ENCODE data around the gene ALDH1L1. TPM values are rescaled to one million over a fixed set of nuclear protein-coding genes. Genes with fewer than 3 reads are reported as not detected.

ALDH1L1 gene
- total and polyA plus RNA-seq, 2 of the 8 experiments (the other 6 are each of a cell fraction or from before 2014, with no cell fraction given), result 0.98 to 1.6 TPM

- FAIRE-seq, result no peak
- H3K56ac ChIP-seq (replicated peaks; ENCODE audit: insufficient read length, low read depth, low read length), result no peak overlapping the region
- no peaks in the 10 kb centered on the region for H3K23me2 ChIP-seq (ENCODE audit: low read depth, low read length)
- H2AK5ac ChIP-seq (ENCODE audit: low read depth, low read length), result no peak overlapping the region
- no peak overlapping the region for H4K5ac ChIP-seq (ENCODE audit: insufficient read length, low read depth, low read length)
- no peaks in the 10 kb centered on the region for H3K4me1 ChIP-seq (replicated peaks in 1 of 4; ENCODE audit: control insufficient read depth in 3 of 4, insufficient read depth in 4 of 4, low read length in 3 of 4)
- TF ChIP-seq CHD7 (IDR thresholded peaks at IDR 0.05; ENCODE audit: insufficient replicate concordance, low read length), result no peak
- H2BK12ac ChIP-seq (ENCODE audit: low read depth, low read length), result no peak overlapping the region
- H3K79me2 ChIP-seq (ENCODE audit: control insufficient read depth in 1 of 2, insufficient read depth in 2 of 2, low read length in 2 of 2), result no peaks in the 10 kb centered on the region
- H3K4me2 ChIP-seq (ENCODE audit: insufficient read depth in 1 of 2, low read depth in 2 of 2, low read length in 2 of 2), result no peak overlapping the region
- H3K9me3 ChIP-seq (ENCODE audit: insufficient read depth in 2 of 2, low read depth in 1 of 2, low read length in 1 of 2), result no peaks in the 10 kb centered on the region
- no peak overlapping the region for H4K8ac ChIP-seq (ENCODE audit: extremely low read depth, insufficient read depth, low read length)
- DNase-seq (ENCODE audit: low read depth in 1 of 2, low spot score in 2 of 2), result no peak
- H3K23ac ChIP-seq (ENCODE audit: insufficient read length), result no peak overlapping the region
- H2AFZ ChIP-seq (ENCODE audit: low read length), result no peak overlapping the region
- no peak overlapping the region for H3K9ac ChIP-seq (replicated peaks in 1 of 4; ENCODE audit: extremely low read depth in 1 of 4, low read depth in 3 of 4, low read length in 3 of 4)
- H3K18ac ChIP-seq (ENCODE audit: extremely low read depth, low read length), result no peak overlapping the region
- H3K79me1 ChIP-seq (ENCODE audit: low read depth, low read length), result no peaks in the 10 kb centered on the region
- H4K20me1 ChIP-seq (replicated peaks in 1 of 2; ENCODE audit: control insufficient read depth in 1 of 2, insufficient read depth in 2 of 2, low read length in 2 of 2), result no peaks in the 10 kb centered on the region
- H3K36me3 ChIP-seq (ENCODE audit: control insufficient read depth in 2 of 4, insufficient read depth in 4 of 4, low read length in 3 of 4), result no peaks in the 10 kb centered on the region
- H3K27me3 ChIP-seq (replicated peaks in 1 of 4; ENCODE audit: control insufficient read depth in 3 of 4, extremely low read depth in 1 of 4, insufficient read depth in 3 of 4, low read length in 3 of 4), result no peaks in the 10 kb centered on the region
- POLR2A ChIA-PET (ENCODE audit: partially characterized antibody), result no interaction called here
- no peak overlapping the region for H3K27ac ChIP-seq (ENCODE audit: low read depth, low read length)
- H2BK20ac ChIP-seq (ENCODE audit: low read length), result no peak overlapping the region
- no peak overlapping the region for H2BK5ac ChIP-seq (ENCODE audit: low read depth, low read length)
- no peak overlapping the region for H3K4ac ChIP-seq (replicated peaks; ENCODE audit: insufficient read length, low read depth, low read length)
- no peak overlapping the region for H3K4me3 ChIP-seq (ENCODE audit: extremely low read depth in 1 of 4, insufficient read depth in 2 of 4, low read depth in 3 of 4, low read length in 4 of 4)
- no peak overlapping the region for H2BK15ac ChIP-seq (ENCODE audit: low read length)
- H2BK120ac ChIP-seq (replicated peaks; ENCODE audit: low read depth, low read length), result no peak overlapping the region
- no peak overlapping the region for H4K91ac ChIP-seq (replicated peaks; ENCODE audit: insufficient read length, low read length)
- CTCF ChIA-PET (ENCODE audit: partially characterized antibody), result interaction anchor here (0.6 to 1.0 kb wide), 2 partner anchors 28 to 323 kb away, joined by 3 read pairs; no protein-coding TSS in a partner anchor
- H3K14ac ChIP-seq (ENCODE audit: insufficient read length), result no peak overlapping the region
Measured at GRCh38 chr3:126076140-126076539, 104.2 kb downstream of the ALDH1L1 start.
